Measurements from ENCODE around the gene KDM4C.

- TF ChIP-seq CTCF (IDR thresholded peaks at IDR 0.05; ENCODE audit: borderline replicate concordance, extremely low read depth, low read length, poor library complexity, severe bottlenecking) (no peak), EZH2 (IDR thresholded peaks at IDR 0.05; ENCODE audit: borderline replicate concordance, low read depth, low read length, severe bottlenecking) (no peak)
Measured at GRCh38 chr9:6822696-6823095, 64.9 kb downstream of the KDM4C start.

Measured in DND-41 (cell line).